Activated CD4-positive, alpha-beta T cell treated with anti-CD3 and anti-CD28 coated beads, Interleukin-10, Interleukin-2, amounts not matched to agents 100 ng/mL and 50 ng/mL, durations not matched to agents 16 hours and 8 hours (primary cell): Measurements from ENCODE around the gene ZNF346.
A peak's percentile ranks its signal among the peaks of the same experiment; 100 is the strongest.

Source experiments
- DNase-seq: peaks from one replicate; pipeline ENCODE4 v3.0.0-alpha.2; 2020

Gene ZNF346

GRCh38 chr5:177070536-177071191 is 48.2 kb downstream of the ZNF346 start:
- no peak for DNase-seq

- DNase-seq, result peak; percentile 77
Measured at GRCh38 chr5:177071666-177072385, 49.3 kb downstream of the ZNF346 start.

DNA sequence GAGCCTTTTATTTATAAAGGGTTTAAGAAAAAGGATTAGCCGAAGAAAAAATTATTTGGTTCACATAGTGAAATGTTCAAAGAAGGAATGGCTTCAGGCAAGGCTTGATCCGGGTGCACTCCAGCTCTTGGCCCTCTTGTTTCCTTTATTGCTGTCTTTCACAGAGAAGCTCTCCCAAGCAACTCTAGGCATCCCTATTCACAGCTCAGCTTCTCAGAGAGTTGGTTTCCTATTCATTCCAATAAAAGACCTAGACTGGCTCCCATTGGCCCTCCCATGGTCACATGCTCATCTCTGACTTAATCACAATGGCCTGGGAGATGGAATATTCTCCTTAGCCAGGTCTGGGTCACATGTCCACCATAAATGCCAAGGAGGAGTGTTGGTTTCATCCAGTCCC is 54.8 kb downstream of the ZNF346 start:
- no peak for DNase-seq

DNA sequence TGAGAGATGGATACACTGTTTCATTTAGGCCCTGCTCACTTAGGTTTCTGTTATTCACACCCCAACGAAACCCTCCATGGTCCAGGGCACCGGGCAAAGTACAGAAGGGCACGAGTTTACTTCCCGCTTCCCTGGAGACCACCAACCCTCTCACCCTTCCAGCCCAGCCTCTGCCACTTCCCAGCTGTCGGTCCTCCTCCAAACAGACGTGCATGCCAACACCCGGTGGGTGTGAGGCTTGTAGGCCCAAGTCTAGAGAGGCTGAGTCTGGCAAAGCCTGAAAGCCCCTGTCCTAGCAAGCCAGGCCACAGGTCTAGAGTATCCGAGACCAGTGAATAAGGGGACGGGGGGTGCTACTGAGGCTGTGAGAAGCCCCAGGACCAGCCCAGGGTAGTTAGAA is 57.1 kb downstream of the ZNF346 start:
- no peak for DNase-seq

DNA sequence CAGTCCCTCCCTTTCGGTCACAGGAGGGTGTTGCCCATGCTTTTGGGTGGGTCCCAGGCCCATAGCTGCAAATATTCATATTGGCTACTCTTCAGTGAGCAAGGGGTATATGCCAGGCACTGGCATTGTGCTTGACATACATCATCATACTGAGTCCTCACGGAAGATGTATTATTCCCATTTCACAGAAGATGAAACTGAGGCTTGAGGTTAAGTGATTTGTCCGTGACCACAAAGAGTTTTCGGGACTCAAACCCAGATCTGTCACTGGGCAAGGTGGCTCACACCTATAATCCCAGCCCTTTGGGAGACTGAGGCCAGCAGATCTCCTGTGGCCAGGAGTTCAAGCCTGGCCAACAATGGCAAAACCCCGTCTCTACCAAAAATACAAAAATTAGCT is 57.8 kb downstream of the ZNF346 start:
- no peak for DNase-seq

DNA sequence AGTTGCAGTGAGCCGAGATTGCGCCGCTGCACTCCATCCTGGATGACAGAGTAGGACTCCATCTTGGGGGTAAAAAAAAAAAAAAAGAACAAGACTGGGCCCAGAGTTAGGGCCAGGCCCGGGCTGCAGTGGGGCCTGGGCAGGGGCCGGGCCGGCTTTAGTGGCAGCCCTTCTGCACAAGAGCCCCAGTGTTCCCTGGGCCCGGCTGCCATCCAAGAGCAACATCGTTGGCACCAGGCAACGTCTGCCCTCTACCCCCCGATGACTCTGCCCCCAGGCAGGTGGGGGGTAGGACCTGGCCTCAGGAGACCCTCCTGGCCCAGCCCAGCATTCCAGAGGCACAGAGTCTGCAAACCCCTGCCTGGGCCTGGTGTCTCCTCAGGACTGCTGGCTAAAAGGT is 59.4 kb downstream of the ZNF346 start:
- no peak for DNase-seq

DNA sequence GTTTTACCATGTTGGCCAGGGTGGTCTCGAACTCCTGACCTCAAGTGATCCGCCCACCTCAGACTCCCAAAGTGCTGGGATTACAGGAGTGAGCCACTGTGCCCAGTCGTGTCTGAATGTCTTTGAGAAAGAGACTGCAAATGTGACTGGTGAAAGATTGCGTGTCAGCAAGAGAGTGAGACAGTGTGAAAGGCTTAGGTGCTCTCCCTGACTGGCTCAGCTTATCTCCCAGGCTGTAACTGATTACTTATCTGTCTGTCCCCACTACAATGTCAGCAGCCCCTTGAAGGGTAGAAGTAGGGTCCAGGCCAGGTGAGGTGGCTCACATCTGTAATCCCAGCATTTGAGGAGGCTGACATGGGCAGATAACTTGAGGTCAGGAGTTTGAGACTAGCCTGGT is 60.9 kb downstream of the ZNF346 start:
- no peak for DNase-seq

DNA sequence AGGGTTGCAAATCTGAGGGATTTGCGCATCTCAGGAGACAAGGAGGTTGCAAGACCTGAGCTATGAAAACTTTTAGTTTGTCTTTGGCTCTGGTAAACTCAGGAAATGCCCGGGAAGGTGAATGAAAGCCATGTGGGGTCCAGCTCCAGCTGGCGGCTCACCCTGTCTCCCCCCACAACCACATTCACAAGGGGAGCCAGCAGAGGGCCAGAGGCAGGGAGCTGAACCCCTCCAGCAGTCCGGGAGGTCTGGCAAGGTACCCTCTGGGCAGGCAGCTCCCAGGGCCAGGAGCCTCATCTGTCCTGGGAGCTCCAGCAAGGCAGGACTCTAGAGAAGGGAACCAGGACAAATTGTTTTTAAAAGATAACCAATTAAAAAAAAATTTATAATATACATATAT is 61.7 kb downstream of the ZNF346 start:
- DNase-seq, result no peak

DNA sequence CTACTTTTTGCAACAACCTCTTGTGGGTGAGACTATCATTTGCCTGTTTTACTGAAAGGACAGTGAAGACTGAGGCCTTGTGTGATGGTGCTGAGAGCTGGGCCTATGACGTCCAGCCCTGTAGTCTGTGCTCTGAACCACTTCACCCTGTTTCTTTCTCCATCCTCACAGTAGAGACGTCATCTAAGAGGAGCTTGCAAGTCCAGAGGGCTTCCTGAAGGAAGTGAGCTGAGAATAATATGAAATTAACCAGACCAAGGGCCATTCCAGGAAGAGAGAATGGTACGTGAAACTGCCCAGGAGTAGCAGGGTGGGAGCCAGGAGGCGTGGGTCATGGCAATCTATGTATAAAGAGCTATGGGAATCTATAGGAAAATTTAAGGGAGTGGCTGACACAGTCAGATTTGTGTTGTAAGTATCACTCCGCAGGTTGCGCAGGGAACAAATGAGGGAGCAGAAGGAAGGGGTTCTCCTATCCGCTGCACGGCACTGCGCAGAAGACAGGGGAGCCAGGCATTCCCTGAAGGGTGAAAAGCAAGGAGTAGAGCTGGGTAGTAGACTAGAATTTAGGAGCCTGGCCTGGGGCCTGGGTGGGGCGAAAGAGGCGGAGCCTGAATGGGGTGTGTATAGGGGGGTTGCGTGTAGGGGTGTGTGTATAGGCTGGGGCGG is 63.6 kb downstream of the ZNF346 start:
- no peak for DNase-seq

DNA sequence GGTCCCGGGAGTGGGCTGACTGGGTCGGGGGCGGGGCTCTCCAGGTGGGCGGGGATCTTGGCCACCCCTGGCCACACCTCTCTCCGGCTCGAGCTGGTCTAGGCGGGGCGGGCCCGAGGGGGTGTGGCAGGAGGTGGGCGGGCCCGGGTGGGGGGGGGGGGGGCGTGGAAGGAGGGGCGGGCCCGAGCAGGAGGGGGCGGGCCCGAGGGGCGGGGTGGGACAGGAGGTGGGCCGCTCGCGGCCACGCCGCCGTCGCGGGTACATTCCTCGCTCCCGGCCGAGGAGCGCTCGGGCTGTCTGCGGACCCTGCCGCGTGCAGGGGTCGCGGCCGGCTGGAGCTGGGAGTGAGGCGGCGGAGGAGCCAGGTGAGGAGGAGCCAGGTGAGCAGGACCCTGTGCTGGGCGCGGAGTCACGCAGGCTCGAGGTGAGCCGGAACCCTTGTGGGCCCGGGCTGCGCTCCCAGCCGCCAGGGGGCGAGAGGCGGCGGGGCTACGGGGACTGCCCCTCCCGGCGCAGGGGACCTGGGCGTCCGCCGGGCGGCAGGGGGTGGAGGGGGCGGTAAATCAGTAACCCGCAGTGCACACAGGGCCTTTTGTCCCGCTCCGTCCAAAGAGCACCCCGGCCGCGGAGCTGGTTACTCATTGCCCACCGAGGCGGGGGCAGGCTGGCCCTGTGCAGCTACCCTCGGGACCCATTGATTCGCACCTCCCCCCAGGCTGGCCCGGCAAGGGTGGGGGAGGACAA is 64.3 kb downstream of the ZNF346 start, which contains the start of gene FGFR4:
FGFR4 (plus strand) TSS at position 262 of the 744 bp plus-strand sequence. CDS start 2,688 bp downstream, outside the sequence.
- peak; percentile 71 for DNase-seq

DNA sequence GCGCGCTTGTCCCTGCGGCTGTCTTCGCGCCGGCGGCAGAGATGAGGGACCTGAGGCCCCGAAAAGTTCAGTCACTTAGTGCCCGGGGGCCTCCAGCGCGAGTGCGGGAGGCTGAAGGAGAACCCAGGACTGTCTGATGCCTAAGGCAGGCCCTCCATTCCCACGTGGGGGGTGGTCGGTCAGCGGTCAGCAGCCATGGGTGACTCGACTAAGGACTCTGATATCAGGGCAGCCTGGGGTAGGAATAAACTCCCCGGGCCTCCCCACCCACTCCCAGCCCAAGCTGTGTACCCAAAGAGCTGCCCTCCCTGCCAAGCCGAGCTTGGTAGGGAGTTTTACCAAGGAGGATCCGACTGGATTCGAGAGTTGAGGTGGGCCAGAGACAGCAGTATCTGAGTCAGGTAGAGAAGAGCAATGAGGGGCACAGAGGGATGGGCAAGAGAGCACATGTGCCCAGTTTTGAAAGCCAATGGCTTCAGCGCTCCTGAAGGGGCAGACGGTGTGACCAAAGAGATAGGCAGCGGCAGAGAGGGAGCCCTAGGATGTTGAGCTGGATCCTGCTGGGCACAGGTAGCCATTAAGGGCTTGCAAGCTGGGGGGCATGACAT is 65.0 kb downstream of the ZNF346 start:
- DNase-seq, result no peak

GRCh38 chr5:177089127-177089526 is 66.6 kb downstream of the ZNF346 start:
- no peak for DNase-seq

DNA sequence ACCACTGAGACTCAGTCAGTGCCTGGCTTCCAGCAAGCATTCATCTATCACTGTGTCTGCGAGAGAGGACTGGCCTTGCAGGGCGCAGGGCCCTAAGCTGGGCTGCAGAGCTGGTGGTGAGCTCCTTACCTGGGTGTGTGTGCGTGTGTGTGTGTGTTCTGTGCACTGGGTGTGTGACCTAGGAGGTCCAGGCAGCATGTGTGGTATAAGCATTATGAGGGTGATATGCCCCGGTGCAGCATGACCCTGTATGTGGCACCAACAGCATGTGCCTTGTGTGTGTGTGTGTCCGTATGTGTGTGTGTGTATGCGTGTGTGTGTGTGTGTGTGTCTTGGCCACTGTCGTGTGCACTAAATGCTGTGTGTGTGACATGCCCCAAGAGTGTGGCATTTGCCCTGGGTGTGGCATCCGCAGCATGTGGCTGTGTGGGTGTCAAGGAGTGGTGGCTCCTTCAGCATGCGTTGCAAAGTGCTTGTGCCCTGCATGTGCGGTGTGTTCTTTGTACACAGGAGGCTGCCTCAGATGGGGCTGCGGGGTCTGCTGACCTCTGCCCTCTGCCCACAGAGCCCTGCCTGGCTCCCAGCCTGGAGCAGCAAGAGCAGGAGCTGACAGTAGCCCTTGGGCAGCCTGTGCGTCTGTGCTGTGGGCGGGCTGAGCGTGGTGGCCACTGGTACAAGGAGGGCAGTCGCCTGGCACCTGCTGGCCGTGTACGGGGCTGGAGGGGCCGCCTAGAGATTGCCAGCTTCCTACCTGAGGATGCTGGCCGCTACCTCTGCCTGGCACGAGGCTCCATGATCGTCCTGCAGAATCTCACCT is 67.5 kb downstream of the ZNF346 start:
- DNase-seq, result no peak

DNA sequence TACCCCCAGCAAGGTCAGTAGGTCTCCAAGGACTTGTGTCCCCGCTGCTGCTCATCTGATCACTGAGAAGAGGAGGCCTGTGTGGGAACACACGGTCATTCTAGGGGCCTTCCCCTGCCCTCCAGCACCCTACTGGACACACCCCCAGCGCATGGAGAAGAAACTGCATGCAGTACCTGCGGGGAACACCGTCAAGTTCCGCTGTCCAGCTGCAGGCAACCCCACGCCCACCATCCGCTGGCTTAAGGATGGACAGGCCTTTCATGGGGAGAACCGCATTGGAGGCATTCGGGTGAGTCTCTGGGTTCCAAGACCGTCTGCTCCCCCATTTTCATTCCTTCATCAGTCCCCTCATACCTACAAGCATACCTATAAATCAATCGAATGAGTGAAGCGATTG is 68.3 kb downstream of the ZNF346 start:
- DNase-seq, result no peak

DNA sequence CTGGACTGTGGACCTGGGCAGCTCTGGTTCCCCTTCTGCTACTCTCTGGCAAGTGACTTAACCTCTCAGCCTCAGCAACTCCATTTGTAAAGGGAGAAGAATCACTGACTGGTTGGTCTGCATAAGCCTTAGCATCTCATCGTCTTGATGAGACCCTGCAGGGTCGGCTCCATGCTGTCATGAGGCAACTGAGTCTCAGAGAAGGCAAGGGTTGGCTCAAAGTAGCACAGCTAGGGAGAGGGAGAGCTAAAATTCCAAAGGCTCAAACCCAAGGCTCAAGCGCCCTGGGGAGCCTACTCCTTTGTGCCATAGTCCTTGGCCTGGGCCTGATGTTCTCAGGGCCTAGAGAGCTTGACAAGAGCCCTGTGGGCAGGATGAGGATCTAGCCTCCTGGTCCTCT is 68.7 kb downstream of the ZNF346 start:
- DNase-seq, result no peak

- no peak for DNase-seq
Measured at GRCh38 chr5:177092178-177093081, 69.9 kb downstream of the ZNF346 start.

DNA sequence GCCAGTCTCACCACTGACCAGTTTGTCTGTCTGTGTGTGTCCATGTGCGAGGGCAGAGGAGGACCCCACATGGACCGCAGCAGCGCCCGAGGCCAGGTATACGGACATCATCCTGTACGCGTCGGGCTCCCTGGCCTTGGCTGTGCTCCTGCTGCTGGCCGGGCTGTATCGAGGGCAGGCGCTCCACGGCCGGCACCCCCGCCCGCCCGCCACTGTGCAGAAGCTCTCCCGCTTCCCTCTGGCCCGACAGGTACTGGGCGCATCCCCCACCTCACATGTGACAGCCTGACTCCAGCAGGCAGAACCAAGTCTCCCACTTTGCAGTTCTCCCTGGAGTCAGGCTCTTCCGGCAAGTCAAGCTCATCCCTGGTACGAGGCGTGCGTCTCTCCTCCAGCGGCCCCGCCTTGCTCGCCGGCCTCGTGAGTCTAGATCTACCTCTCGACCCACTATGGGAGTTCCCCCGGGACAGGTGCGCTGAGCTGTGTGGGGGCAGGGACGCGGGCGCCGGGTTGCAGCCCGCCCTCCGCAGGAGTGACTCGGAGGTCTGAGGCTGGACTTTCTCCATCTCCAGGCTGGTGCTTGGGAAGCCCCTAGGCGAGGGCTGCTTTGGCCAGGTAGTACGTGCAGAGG is 70.7 kb downstream of the ZNF346 start:
- no peak for DNase-seq

GRCh38 chr5:177093803-177094202 is 71.3 kb downstream of the ZNF346 start:
- DNase-seq, result no peak

DNA sequence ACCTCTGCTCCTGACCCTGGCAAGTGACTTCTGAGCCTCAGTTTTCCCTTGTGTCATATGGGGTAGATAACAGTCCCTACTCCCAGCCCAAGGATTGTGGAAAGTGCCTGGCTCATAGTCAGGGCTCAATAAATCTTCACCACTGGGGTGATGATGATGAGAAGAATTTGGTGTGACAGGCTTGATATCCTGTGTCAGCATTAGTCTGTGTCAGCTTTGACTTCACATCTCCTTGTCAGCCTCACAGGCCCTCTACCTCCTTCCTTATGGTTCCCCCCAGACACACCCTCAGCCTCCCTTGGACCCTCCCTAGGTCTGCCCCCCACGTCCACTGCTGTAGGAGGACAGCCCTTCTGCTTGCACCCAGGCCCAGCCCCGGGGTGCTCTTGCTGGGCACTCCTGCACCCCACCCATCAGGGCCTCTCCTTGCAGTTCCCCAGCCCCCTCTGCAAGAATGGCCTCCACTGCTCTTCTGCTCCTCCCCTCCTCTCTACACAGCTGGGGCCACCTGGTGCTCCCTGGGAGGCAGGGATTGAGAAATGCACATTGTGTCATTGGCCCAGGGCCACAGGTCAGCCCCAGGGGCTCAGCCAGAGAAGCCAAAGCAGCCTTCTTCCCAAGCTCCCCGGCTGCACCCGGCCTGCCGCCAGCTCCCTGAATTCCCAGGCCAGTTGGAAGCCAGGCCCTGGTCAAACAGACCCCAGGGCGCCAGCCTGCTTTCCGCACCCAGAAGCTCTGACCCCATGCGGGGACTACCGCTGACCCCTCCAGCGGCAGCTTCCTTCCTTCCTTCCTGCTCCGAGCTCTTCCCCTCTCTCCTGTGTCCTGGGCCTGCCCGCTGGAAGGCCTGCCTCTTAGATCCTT is 72.0 kb downstream of the ZNF346 start:
- no peak for DNase-seq
